Upper lobe of left lung (tissue), 6 donors: ENCODE measurements around the gene KRT35. TPM values are rescaled to one million over a fixed set of nuclear protein-coding genes. Genes with fewer than 3 reads are reported as not detected.

Source experiments
- ATAC-seq, 2 donors: fragments of 200-7000 bp; cut with Tn5 transposase; one replicate each; pipeline ENCODE4 v1.9.1; 2022; ENCODE audit warnings: mild to moderate bottlenecking in 2 of 2, moderate library complexity in 2 of 2; ENCODE audit not compliant: low FRiP score in 2 of 2
- DNase-seq, 2 donors: peaks; one replicate each; pipeline ENCODE4 v3.0.0-alpha.2; 2019 to 2020
- H3K27ac ChIP-seq, 4 donors: fragments of 200-600 bp; sonication (generic); one replicate each; pipeline ENCODE4 v1.5.1; 2016 to 2019
- H3K27me3 ChIP-seq, 4 donors: fragments of 200-600 bp; sonication (generic); one replicate each; pipeline ENCODE4 v1.5.1; 2017 to 2019
- H3K36me3 ChIP-seq, 4 donors: fragments of 200-600 bp; sonication (generic); one replicate each; pipeline ENCODE4 v1.5.1; 2016 to 2019
- H3K4me1 ChIP-seq, 4 donors: fragments of 200-600 bp; sonication (generic); one replicate each; pipeline ENCODE4 v1.5.1; 2018 to 2019
- H3K4me3 ChIP-seq, 4 donors: fragments of 200-600 bp; sonication (generic); one replicate each; pipeline ENCODE4 v1.5.1; 2017 to 2019; ENCODE audit warnings: mild to moderate bottlenecking in 2 of 4, moderate library complexity in 1 of 4
- H3K9me3 ChIP-seq, 4 donors: fragments of 200-600 bp; sonication (generic); one replicate each; pipeline ENCODE4 v1.5.1; 2018 to 2019
- CTCF ChIP-seq, 6 experiments: fragments of 450-650 bp in 4 of 6; fragments of 200-600 bp in 2 of 6; sonication (generic) in 2 of 6; IDR thresholded peaks; one replicate each; pipeline ENCODE4 v1.5.1; 2016 to 2019; ENCODE audit warnings: antibody characterized with exemption in 6 of 6
- EP300 ChIP-seq, 4 donors: sonication (generic); formaldehyde crosslinking; IDR thresholded peaks; one replicate each; pipeline ENCODE4 v1.5.1; 2017; ENCODE audit warnings: antibody characterized with exemption in 4 of 4, control low read depth in 2 of 4
- POLR2A ChIP-seq, 4 donors: fragments of 450-650 bp; IDR thresholded peaks; one replicate each; pipeline ENCODE4 v1.5.1; 2016 to 2017; ENCODE audit warnings: antibody characterized with exemption in 4 of 4, mild to moderate bottlenecking in 2 of 4
- POLR2AphosphoS5 ChIP-seq, 2 donors: sonication (generic); formaldehyde crosslinking; IDR thresholded peaks; one replicate each; pipeline ENCODE4 v1.5.1; 2017; ENCODE audit warnings: antibody characterized with exemption in 2 of 2
- WGBS, 2 donors: methylation state at CpG; one replicate each; pipeline ENCODE4 v1.1.5; 2017 to 2018; 5-methylcytosine and 5-hydroxymethylcytosine counted together
- small RNA-seq, 4 donors: library from RNA; depleted of rRNA; stranded (forward); fragments of <200 nt; gene quantifications; one replicate each; pipeline ENCODE3, GENCODE V24; 2016
- total RNA-seq, 6 donors: library from RNA; depleted of rRNA in 4 of 6; stranded (reverse); fragments of >200 nt in 4 of 6; gene quantifications; one replicate each; pipeline versions ENCODE4 v1.1.0 to v1.2.1, GENCODE V29; 2016 to 2021
- donor health status: DM: no; HTN: no; CAD: no; lungs with moderate emphysema.
- donor health status: DM: no; HTN: yes; CAD: no; lungs with severe emphysema.

KRT35 gene
- total RNA-seq, 6 donors from 2014 or later, result not detected

GRCh38 chr17:41428591-41429291 is 52.2 kb downstream of the KRT35 start:
- 66 to 73% methylated on average over 4 of the region's 4 CpGs for WGBS, 2 donors
- Histone ChIP-seq H3K27me3 (no peaks in the 10 kb centered on the region), H3K4me1 (no peaks in the 10 kb centered on the region), H3K9me3 (no peaks in the 10 kb centered on the region), H3K36me3 (no peaks in the 10 kb centered on the region), H3K27ac (no peak overlapping the region), H3K4me3 (no peak overlapping the region)
- TF ChIP-seq EP300 (IDR thresholded peaks at IDR 0.05), result no peak
- TF ChIP-seq CTCF (IDR thresholded peaks at IDR 0.05), result no peak
- no peak for TF ChIP-seq POLR2A (IDR thresholded peaks at IDR 0.05)
- no peak for TF ChIP-seq POLR2AphosphoS5 (IDR thresholded peaks at IDR 0.05)
- no peak for ATAC-seq
- DNase-seq, result no peak

Small RNAs within 50 kb of the gene (small RNA-seq; reads per million reads assigned to genes)
- gene RNU2-32P, result 0 to 0.44 (median 0.07) reads per million in 4 donors

Other genes with a start within 250 kb of the KRT35 start
- not detected for gene KRTAP9-3, start 248.7 kb downstream of the KRT35 start, total RNA-seq
- gene KRTAP9-8, start 243.2 kb downstream of the KRT35 start, total RNA-seq, result not detected
- gene KRTAP9-4, start 231.5 kb downstream of the KRT35 start, total RNA-seq, result not detected
- gene KRTAP9-9, start 225.8 kb downstream of the KRT35 start, total RNA-seq, result not detected
- gene KRTAP9-6, start 215.8 kb downstream of the KRT35 start, total RNA-seq, result not detected
- gene KRTAP9-7, start 205.5 kb downstream of the KRT35 start, total RNA-seq, result not detected
- gene KRTAP29-1, start 178.3 kb downstream of the KRT35 start, total RNA-seq, result not detected
- not detected for gene KRTAP16-1, start 171.8 kb downstream of the KRT35 start, total RNA-seq
- not detected for gene KRTAP17-1, start 165.4 kb downstream of the KRT35 start, total RNA-seq
- not detected for gene KRT33A, start 130.3 kb downstream of the KRT35 start, total RNA-seq
- not detected for gene KRT33B, start 111.3 kb downstream of the KRT35 start, total RNA-seq
- not detected for gene KRT34, start 98.8 kb downstream of the KRT35 start, total RNA-seq
- not detected for gene KRT31, start 83.5 kb downstream of the KRT35 start, total RNA-seq
- not detected for gene KRT37, start 56.6 kb downstream of the KRT35 start, total RNA-seq
- gene KRT38, start 40.2 kb downstream of the KRT35 start, total RNA-seq, result not detected
- not detected for gene KRT32, start 13.8 kb downstream of the KRT35 start, total RNA-seq
- not detected for gene KRT36, start 8.8 kb upstream of the KRT35 start, total RNA-seq
- 10 to 100 TPM in 1 of 6 donors, 1 to 10 TPM in 5; 1.0 to 12.1 (median 7.2) TPM for gene KRT13, start 24.5 kb upstream of the KRT35 start, total RNA-seq
- 10 to 100 TPM; 10.5 to 57.9 (median 19.2) TPM for gene KRT15, start 37.7 kb upstream of the KRT35 start, total RNA-seq
- 1,000 to 10,000 TPM in 1 of 6 donors, 100 to 1,000 TPM in 5; 235 to 1,101 (median 666) TPM for gene KRT19, start 47.2 kb upstream of the KRT35 start, total RNA-seq
- gene KRT9, start 90.9 kb upstream of the KRT35 start, total RNA-seq, result not detected
- gene KRT14, start 105.7 kb upstream of the KRT35 start, total RNA-seq, result not detected
- not detected for gene KRT16, start 131.6 kb upstream of the KRT35 start, total RNA-seq
- gene KRT17, start 143.4 kb upstream of the KRT35 start, total RNA-seq, result 10 to 100 TPM in 4 of 6 donors, 1 to 10 TPM in 1, under 1 TPM in 1; 0.78 to 33.3 (median 18.0) TPM
- gene EIF1, start 207.7 kb upstream of the KRT35 start, total RNA-seq, result 100 to 1,000 TPM; 109 to 998 (median 405) TPM
- gene GAST, start 231.2 kb upstream of the KRT35 start, total RNA-seq, result not detected